ENCODE results near the gene CRB2. TPM values are rescaled to one million over a fixed set of nuclear protein-coding genes. Genes with fewer than 3 reads are reported as not detected.

CRB2 gene
- total RNA-seq, 1 experiment from 2014 or later: 0.07 TPM

GRCh38 chr9:123336449-123336848, 19.5 kb upstream of the CRB2 start:
- Histone ChIP-seq H3K79me2 (ENCODE audit: insufficient read depth, low read length) (no peaks in the 10 kb centered on the region), H3K27ac (ENCODE audit: low read depth, low read length) (no peak overlapping the region), H4K20me1 (ENCODE audit: insufficient read depth) (no peaks in the 10 kb centered on the region), H3K4me2 (ENCODE audit: low read length) (no peak overlapping the region), H3K4me3 (replicated peaks in 1 of 2; ENCODE audit: low read depth in 1 of 2, low read length in 2 of 2) (no peak overlapping the region), H3K9me2 (ENCODE audit: insufficient read depth) (no peaks in the 10 kb centered on the region), H3K36me3 (ENCODE audit: control insufficient read depth in 1 of 2, insufficient read depth in 2 of 2, low read length in 2 of 2) (no peaks in the 10 kb centered on the region), H2AFZ (ENCODE audit: low read depth, low read length, poor library complexity, severe bottlenecking) (no peak overlapping the region), H3K9me3 (ENCODE audit: control insufficient read depth in 1 of 2, insufficient read depth in 1 of 2, low read depth in 1 of 2, low read length in 2 of 2) (no peaks in the 10 kb centered on the region), H3K27me3 (ENCODE audit: insufficient read depth, low read length) (no peaks in the 10 kb centered on the region), H3K9ac (ENCODE audit: low read length) (no peak overlapping the region), H3K4me1 (ENCODE audit: control insufficient read depth in 1 of 2, insufficient read depth in 2 of 2, low read length in 2 of 2) (peaks cover 5 to 6% of the 10 kb centered on the region in 2 experiments; a peak in 3 of 4 replicates)
- intact Hi-C loops (cut with micrococcal nuclease): no loop called here
- ChIA-PET RAD21 (ENCODE audit: low non-redundant PET in 1 of 2, low total read pairs in 2 of 2, uncharacterized antibody in 2 of 2, unreplicated experiment in 2 of 2) (no interaction called here), POLR2A (interaction anchor here (0.6 to 0.7 kb wide), 2 partner anchors 21 to 289 kb away, joined by 3 to 5 read pairs; no protein-coding TSS in a partner anchor), CTCF (no interaction called here)
- no TSS peak for BruUV-seq (replicated peaks)
- DNase-seq (ENCODE audit: low read depth, low spot score) (no peak), ATAC-seq (no peak; the same call in 1 of the 2 replicates)
- TF ChIP-seq REST (IDR thresholded peaks at IDR 0.05; ENCODE audit: low read depth) (no peak), JUND (IDR thresholded peaks at IDR 0.05) (no peak), YY1 (IDR thresholded peaks at IDR 0.05; ENCODE audit: extremely low read depth, insufficient replicate concordance, low read depth, low read length) (no peak), ZBTB33 (IDR thresholded peaks at IDR 0.05; ENCODE audit: extremely low read depth, insufficient replicate concordance, low read length) (no peak), POLR2A (IDR thresholded peaks at IDR 0.05; ENCODE audit: borderline replicate concordance, extremely low read depth, insufficient read depth, insufficient read length) (no peak), SP1 (IDR thresholded peaks at IDR 0.05; ENCODE audit: low read depth) (no peak), ELF1 (IDR thresholded peaks at IDR 0.05; ENCODE audit: borderline replicate concordance, low read depth) (no peak), ATF3 (IDR thresholded peaks at IDR 0.05) (no peak)
